Measurements from ENCODE around the gene LRRN2. TPM values are rescaled to one million over a fixed set of nuclear protein-coding genes. Genes with fewer than 3 reads are reported as not detected.

Gene LRRN2
- total RNA-seq, 1 experiment from 2014 or later: 5.3 TPM

- H3K9me3 Mint-ChIP-seq: no peaks in the 10 kb centered on the region
Measured at GRCh38 chr1:204619721-204620120, 65.8 kb downstream of the LRRN2 start.

More at GRCh38 chr1:204619721-204620120, 65.8 kb downstream of the LRRN2 start:
- DNase-seq (ENCODE audit: low spot score): no peak
- Mint-ChIP-seq H3K27ac (no peak overlapping the region), H3K4me3 (no peak overlapping the region), H3K36me3 (no peaks in the 10 kb centered on the region), H3K4me1 (peaks cover 19% of the 10 kb centered on the region), H3K27me3 (ENCODE audit: low read depth) (no peaks in the 10 kb centered on the region; the same call in none of the 2 replicates)
- TF ChIP-seq ZBTB43 (CRISPR knock-in tag; IDR thresholded peaks at IDR 0.05) (no peak), E2F4 (CRISPR knock-in tag; IDR thresholded peaks at IDR 0.05; ENCODE audit: borderline replicate concordance, low read depth) (no peak), ZBTB21 (CRISPR knock-in tag; IDR thresholded peaks at IDR 0.05; ENCODE audit: borderline replicate concordance) (no peak), GRHL2 (CRISPR knock-in tag; IDR thresholded peaks at IDR 0.05; ENCODE audit: insufficient replicate concordance, severe bottlenecking) (no peak), MYBL2 (CRISPR knock-in tag; IDR thresholded peaks at IDR 0.05) (no peak), ZNF317 (CRISPR knock-in tag; IDR thresholded peaks at IDR 0.05; ENCODE audit: borderline replicate concordance, low read depth) (no peak), HMGA2 (CRISPR knock-in tag; IDR thresholded peaks at IDR 0.05) (no peak), E2F5 (CRISPR knock-in tag; IDR thresholded peaks at IDR 0.05) (no peak), USF1 (CRISPR knock-in tag; IDR thresholded peaks at IDR 0.05) (no peak), STAT6 (CRISPR knock-in tag; conservative IDR thresholded peaks at IDR 0.05; ENCODE audit: low read depth) (no peak), SMAD4 (CRISPR knock-in tag; IDR thresholded peaks at IDR 0.05) (no peak), NFE2L1 (CRISPR knock-in tag; IDR thresholded peaks at IDR 0.05) (no peak), TEAD4 (CRISPR knock-in tag; IDR thresholded peaks at IDR 0.05) (no peak), FOXP4 (CRISPR knock-in tag; IDR thresholded peaks at IDR 0.05) (no peak)
- POLR2A ChIA-PET: no interaction called here
- no peak for ATAC-seq
- CTCF ChIA-PET: interaction anchor here (0.6 to 2.4 kb wide), 6 partner anchors 54 to 310 kb away, joined by 3 to 14 read pairs (median 4); no protein-coding TSS in a partner anchor

Measured in WTC11 (cell line).